HuH-7 (cell line): Measurements from ENCODE around the gene ARHGAP9.
A peak's percentile ranks its signal among the peaks of the same experiment; 100 is the strongest.

Experiments
- DNase-seq: peaks from one replicate; pipeline ENCODE4 v3.0.0; 2011; ENCODE audit warnings: low spot score

ARHGAP9 gene

DNA sequence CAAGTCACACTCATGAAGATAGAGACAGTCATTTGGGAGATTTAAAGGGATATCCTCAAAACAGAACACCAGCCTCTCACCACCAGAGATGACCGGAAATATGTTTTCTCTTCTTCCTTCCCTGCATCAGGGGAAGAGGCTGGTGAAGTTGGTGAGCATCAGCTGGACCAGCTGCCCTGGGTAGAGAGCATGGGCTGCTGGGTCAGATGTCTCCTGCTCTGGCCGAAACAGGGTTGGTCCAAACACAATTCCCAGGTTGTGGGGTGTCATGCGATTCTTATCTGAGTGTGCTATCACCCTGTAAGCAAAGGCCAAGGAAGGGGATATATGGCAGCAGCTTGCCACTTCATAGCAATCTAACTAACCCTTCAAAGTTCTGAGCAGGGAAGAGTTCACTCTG, 7.3 kb downstream of the ARHGAP9 start:
- no peak for DNase-seq

DNA sequence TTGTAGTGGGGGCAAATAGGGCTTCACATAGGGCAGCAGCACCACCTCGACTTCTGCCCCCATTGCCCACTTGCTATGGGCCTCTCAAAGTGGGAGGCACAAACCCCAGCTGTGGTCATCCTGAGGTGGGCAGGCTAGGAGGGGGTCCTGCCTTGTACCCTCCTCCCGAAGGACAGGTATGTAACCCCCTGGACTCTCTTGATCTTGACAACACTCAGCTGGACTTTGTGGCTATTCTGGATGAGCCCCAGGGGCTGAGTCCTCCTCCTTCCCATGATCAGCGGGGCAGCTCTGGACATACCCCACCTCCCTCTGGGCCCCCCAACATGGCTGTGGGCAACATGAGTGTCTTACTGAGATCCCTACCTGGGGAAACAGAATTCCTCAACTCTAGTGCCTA, 8.0 kb downstream of the ARHGAP9 start:
- no peak for DNase-seq

DNA sequence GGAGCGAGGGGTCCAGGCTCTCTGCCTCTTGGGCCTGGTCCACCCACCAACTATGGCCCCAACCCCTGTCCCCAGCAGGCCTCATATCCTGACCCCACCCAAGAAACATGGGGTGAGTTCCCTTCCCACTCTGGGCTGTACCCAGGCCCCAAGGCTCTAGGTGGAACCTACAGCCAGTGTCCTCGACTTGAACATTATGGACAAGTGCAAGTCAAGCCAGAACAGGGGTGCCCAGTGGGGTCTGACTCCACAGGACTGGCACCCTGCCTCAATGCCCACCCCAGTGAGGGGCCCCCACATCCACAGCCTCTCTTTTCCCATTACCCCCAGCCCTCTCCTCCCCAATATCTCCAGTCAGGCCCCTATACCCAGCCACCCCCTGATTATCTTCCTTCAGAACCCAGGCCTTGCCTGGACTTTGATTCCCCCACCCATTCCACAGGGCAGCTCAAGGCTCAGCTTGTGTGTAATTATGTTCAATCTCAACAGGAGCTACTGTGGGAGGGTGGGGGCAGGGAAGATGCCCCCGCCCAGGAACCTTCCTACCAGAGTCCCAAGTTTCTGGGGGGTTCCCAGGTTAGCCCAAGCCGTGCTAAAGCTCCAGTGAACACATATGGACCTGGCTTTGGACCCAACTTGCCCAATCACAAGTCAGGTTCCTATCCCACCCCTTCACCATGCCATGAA, 8.6 kb downstream of the ARHGAP9 start:
- no peak for DNase-seq

DNA sequence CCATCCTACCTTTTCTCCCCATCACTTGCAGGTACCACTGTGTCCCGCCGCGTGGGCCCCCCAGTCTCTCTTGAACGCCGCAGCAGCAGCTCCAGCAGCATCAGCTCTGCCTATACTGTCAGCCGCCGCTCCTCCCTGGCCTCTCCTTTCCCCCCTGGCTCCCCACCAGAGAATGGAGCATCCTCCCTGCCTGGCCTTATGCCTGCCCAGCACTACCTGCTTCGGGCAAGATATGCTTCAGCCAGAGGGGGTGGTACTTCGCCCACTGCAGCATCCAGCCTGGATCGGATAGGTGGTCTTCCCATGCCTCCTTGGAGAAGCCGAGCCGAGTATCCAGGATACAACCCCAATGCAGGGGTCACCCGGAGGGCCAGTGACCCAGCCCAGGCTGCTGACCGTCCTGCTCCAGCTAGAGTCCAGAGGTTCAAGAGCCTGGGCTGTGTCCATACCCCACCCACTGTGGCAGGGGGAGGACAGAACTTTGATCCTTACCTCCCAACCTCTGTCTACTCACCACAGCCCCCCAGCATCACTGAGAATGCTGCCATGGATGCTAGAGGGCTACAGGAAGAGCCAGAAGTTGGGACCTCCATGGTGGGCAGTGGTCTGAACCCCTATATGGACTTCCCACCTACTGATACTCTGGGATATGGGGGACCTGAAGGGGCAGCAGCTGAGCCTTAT, 9.2 kb downstream of the ARHGAP9 start:
- no peak for DNase-seq

DNA sequence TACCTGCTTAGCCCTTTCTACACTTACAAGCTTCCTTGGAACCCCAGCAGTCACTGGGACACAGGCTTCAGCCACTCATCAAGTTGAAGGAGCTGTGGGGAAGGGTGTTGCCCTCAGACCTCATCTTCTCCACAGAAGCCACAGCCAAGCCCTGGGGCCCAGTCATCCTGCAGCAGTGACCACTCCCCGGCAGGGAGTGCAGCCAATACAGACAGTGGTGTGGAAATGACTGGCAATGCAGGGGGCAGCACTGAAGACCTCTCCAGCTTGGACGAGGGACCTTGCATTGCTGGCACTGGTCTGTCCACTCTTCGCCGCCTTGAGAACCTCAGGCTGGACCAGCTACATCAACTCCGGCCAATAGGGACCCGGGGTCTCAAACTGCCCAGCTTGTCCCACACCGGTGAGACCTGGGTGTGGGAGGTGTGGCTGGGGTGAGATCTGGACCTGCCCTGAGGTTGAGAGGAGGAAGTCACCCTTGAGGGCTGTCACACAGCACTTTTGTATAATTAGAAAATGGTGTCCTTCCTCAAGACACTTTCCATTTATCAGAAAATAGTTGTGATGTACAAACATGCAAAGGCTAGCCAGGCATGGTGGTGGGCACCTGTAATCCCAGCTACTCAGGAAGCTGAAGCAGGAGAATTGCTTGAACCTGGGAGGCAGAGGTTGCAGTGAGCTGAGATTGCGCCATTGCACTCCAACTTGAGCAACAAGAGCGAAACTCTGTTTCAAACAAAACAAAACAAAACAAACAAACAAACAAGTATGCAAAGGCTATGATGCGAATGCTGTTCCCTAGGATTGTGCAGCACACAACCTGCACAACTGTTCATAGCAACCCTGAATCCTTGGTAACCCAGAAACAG, 10.1 kb downstream of the ARHGAP9 start:
- no peak for DNase-seq

DNA sequence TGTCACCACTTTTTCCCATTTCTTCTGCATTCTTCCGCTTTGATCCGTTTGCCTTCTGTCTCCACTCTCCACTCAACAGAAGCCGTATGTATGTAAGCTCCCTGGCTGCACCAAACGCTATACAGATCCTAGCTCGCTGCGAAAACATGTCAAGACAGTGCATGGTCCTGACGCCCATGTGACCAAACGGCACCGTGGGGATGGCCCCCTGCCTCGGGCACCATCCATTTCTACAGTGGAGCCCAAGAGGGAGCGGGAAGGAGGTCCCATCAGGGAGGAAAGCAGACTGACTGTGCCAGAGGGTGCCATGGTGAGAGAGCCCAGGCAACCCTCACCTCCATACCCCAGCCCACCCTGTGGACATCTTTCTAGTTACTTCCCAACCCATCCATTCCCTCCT, 11.8 kb downstream of the ARHGAP9 start:
- DNase-seq: no peak

DNA sequence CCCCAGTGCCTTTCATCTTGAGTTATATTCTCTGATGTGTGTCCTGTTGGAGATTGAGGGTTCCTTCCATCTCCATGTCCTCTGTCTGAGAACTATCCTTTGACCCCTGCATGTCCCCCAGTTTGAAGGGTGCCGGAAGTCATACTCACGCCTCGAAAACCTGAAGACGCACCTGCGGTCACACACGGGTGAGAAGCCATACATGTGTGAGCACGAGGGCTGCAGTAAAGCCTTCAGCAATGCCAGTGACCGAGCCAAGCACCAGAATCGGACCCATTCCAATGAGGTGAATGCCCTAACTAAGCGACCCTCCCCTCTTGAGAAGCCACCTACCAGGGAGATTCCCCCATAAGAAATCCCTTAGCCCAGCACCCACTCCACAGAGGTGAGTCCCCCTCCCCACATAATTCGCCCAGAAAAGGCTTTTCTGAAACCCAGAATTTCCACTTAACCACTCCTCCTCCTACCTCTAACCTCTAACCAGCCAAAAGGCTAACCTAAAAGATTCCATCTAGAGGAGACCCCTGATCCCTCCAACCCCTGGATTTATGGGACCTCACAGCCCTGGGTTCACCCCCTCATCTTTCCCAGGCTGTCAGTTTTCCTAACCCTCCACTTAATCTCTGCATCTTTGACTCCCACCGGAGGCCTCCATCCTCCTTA, 12.3 kb downstream of the ARHGAP9 start:
- DNase-seq: no peak

DNA sequence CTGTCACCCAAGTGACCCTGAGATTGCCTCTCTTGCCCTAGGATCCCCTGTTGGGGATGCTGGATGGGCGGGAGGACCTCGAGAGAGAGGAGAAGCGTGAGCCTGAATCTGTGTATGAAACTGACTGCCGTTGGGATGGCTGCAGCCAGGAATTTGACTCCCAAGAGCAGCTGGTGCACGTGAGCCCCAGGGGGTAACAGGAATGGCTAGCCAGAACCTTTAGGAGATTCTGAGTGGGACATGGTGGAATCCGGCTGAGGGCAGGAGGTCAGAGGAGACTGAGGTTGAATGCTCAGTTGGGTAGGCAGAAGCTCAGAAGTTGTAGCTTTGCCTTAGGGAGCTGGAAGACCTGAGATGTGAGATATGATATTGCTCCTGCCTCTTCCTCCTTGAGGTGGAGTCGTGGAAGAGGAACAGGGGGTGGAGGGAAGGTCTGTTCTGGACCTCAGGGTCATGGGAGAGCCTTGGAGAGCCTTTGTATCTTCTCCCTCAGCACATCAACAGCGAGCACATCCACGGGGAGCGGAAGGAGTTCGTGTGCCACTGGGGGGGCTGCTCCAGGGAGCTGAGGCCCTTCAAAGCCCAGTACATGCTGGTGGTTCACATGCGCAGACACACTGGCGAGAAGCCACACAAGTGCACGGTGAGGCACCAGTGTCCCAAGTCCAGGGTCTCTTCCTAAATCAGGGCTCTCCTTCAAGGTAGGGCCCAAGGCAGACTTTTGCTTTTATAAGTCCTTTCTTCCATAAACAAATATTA, 13.7 kb downstream of the ARHGAP9 start:
- no peak for DNase-seq

DNA sequence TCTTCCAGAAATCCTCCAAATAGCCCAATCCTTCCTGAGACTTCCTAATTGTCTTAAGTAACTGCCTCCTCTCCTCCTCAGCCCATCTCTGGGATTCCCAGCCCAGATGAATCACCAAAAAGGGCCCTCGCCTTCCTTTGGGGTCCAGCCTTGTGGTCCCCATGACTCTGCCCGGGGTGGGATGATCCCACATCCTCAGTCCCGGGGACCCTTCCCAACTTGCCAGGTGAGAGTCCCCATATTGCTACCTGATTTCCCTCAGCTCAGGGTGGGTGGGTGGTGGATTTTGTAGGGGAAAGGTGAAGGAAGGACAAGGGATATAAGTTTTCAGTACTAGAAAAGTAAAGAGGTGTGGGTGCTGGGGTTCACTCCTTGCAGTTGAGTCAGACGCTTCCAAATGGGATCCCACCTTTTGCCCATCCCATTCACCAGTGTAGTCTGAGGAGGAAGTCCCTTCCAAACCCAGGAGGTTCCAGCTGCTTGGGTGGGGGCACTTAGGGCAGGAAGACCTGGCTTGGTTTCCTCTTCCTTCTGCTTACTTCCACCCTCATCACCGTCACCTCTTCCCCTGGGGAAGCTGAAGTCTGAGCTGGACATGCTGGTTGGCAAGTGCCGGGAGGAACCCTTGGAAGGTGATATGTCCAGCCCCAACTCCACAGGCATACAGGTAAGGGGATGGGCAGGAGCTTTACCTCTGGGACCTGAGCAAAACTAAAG, 14.5 kb downstream of the ARHGAP9 start:
- no peak for DNase-seq

DNA sequence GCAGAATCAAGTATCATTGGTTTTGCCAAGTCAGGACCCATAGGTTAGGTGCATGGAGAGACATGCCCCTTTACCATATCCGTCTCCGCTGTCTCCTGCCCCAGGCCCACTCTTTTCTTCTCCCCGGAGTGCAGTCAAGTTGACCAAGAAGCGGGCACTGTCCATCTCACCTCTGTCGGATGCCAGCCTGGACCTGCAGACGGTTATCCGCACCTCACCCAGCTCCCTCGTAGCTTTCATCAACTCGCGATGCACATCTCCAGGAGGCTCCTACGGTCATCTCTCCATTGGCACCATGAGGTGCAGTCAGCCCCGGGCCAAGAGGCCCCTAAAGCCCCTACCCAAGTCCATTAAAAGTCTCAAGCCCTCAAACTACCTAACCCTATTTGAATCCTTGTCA, 15.1 kb downstream of the ARHGAP9 start:
- no peak for DNase-seq

DNA sequence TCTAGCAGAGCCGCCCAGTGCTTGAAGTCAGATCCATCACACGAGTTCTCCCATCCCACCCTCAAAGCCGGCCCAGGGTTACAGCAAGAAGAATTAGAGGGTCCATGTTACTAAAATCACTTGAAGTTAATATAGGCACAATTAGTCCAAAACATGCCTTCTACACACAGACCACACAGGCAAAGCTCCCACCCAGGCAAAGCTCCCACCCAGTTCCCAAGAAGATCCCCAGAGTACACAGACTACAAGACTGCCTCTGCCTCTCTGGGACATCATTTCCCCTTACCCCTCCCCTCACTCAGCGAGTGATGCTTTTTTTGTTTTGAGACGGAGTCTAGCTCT, 16.8 kb downstream of the ARHGAP9 start:
- no peak for DNase-seq

DNA sequence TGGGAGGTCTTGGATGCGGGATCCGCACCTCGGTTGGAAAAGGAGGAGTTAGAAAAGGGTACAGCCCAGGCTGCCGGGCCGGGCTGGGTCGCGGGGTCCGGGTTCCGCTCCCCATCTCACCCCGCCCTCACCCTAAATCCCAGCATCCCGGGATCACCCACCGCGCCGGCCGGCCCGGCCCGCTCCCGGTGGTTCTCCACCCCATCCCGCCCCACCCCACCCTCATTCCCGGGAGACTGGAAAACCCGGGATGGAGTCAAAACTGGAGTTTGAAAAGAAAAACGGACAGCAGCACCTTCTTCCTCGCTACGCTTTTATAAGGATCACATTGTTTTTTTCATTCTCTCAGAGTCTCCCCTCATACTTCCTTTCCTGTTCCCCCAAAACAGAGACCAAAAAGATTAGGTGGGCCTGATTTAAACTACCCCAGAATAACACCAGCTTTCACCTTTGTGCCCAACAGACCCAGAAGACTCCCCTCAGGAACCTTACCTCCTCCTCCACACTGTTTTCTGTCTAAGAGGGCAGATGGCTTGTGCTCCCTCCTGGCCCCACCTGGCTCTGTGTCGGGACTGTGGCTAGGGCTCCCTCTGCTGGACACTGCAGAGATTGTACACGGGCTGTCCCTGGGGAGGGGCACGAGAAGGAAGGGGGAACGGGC, 17.3 kb downstream of the ARHGAP9 start:
- DNase-seq: peak; percentile 98

DNA sequence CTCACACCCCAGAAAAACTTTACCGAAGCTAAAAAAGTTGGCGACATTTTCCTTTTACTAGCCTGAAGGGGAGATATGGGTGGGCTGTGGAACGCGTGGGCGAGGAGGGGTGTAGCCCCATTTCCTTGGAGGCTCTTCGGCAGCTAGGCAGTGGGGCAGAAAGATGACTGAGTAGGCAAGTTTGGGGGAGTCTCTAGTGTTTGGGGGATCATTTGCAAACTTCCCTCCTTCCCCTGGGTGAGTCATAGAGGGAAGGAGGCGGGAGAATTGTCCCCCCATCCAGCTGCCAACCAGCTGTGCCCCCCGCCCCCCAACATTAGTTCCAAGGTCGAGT, 17.8 kb downstream of the ARHGAP9 start:
- no peak for DNase-seq

DNA sequence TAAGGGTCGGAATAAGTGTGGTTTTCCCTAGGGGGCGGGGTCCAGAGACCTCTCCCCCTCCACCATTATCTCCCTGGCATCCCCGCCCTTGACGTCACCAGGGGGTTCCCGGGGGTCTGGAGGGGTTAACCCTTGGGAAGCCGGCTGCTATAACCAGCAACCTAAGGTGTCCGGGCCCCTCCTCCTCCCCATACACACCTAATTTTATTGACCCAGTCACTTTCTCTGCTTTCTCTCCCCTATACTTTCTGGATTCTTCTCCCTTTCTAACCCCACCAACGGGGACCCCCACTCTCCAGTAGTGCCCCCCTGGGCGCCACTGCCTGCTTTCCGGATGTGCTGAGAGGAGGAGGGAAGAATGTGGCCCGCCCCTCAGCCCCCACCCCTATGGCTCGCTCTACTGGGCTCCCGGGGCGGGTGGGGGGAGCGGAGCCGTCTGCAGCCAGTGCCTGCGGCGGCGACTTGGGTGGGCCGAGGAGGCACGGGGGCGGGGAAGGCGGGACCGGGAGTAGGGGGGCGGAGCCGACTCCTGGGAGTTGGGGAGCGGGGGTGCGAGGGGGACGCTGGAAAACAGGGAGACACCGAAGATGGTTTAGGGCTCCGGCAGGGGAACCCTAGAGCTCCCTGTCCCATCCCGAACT, 18.3 kb downstream of the ARHGAP9 start:
- peak; percentile 77 for DNase-seq

DNA sequence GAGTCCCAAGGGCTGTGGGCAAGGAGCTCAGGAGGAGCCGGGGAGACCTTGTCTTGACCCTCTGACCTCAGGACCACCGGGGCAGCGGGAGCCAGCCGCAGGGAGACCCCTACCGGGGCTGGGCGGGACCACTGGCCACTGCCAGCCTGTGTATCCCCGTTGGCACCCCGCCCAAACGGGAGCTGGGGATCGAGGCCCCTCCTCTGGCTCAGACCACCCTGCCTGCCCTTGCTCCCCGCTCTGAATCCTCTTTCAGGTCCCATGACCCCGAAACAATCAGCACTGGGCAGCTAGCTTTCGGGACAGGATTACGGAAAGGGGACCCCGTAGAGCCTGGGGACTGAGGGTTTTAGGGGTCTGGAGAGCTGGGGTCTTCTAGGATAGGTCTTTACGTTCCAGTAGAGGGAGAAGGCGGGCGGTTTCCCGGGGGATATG, 18.8 kb downstream of the ARHGAP9 start:
- DNase-seq: no peak

DNA sequence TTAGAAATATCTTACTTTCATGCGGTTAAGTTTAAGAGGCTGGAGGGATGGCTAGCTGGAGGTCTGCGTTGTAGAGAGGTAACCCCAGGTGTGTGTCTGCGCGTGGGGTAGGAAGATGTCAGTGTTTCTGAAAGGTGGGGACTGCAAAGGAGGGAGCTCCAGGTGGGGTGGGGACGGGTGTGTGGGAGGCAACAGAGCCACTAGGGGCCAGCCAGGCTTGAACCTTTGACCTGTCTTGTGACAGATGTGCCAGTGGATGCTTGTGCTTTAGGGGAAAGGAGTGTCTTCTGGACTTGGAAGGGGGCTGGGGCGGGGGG, 19.2 kb downstream of the ARHGAP9 start:
- no peak for DNase-seq

DNA sequence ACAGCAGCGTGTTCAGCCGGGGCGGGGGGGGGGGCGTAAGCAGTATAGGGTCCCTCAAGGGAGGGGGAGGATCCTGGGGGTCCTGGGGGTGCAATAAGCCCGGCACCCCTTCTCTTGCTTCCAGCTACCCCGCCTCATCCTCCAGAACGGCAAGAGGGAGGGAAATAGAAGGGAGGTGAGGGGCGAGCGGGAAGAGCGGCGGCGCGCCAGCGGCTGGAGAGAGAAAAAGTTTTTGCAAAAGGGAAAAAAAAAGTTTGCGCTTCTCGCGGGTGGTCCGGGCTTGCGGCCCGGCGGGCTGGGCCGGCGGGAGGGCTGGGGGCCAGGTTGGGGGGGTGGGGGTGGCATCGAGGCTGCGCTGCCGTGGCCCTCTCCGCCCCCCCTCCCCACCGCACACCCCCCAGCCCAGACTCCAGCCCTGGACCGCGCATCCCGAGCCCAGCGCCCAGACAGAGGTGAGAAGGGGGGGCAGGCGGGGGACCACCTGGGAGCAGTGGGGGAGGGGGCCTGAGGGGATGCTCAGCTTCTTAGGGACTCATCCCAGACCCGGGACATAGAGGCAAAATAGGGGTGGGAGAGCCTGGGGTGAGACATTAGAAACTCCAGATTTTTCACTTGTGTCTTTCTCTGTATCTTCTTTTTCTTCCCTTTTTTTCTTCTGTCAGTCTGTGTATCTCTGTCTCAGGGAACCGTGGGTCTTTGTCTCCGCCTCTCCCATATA, 19.8 kb downstream of the ARHGAP9 start, which contains the start of gene GLI1:
Gene GLI1 (plus strand): TSS at position 36 of the 718 bp plus-strand sequence. CDS start 3,907 bp downstream, outside the sequence.
- peak; percentile 75 for DNase-seq

DNA sequence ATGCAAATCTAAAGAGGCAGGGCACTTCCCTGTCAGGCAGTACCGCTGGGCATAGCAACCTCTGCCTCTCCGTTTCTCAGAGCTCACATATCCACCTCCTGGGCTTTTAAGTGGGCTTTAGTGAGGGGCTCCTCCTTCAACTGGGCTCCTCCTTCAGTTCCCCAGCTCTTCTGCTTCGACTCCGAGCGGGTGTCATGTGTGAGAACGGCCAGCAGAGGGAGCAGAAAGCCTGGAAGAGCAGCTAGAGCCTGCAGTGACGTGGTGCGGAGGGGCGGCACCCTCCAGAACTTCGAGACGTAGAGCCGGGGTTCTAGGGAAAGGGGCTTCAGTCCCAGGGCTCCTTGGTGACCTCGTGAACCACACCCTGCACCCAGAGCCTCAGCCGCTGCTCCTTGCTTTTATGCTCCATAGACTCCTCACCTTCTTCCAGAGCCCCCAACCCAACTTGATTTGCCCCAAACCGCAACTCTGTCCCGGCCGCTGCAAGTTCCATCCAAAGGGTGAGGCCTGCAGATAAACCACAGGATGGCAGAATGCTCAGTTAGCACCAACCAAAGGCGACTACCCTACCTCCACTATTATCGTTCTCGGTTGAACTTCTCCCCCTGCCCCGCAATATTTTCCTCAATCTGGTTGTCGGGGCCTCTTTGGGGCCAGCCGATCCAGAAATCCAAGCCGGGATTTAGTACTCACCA, 20.5 kb downstream of the ARHGAP9 start:
- DNase-seq: peak; percentile 84

DNA sequence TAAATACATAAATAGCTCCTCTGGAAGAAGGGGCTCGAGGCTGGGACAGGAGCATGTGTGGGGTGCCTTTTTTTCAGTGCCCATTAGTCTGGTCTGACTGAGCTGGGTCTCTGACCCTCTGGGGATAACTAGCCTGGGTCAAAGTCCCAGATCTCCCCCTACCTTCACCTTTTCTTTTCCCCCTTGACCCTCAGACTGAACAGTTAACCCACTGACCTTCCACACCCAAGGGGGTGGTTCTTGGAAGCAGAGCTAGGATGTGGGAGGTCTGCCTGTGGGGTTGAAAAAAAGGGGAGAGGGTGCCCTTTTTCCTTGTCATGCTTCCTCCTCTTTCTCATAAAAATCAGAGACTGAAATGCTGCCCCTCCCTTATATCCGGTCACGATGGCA, 21.0 kb downstream of the ARHGAP9 start:
- no peak for DNase-seq
